GM21447 (cell line): ENCODE results near the gene DRAP1.
A peak's percentile ranks its signal among the peaks of the same experiment; 100 is the strongest.
"Not testable (repeated sequence)": the region's sequence is repeated elsewhere in the genome, so short reads cannot be mapped to it uniquely, and the experiment has no call there.

Experiments used
- ATAC-seq: cut with Tn5 transposase; IDR thresholded peaks from one replicate; pipeline ENCODE4 v1.9.1; 2021; ENCODE audit not compliant: unreplicated experiment

The DRAP1 gene

DNA sequence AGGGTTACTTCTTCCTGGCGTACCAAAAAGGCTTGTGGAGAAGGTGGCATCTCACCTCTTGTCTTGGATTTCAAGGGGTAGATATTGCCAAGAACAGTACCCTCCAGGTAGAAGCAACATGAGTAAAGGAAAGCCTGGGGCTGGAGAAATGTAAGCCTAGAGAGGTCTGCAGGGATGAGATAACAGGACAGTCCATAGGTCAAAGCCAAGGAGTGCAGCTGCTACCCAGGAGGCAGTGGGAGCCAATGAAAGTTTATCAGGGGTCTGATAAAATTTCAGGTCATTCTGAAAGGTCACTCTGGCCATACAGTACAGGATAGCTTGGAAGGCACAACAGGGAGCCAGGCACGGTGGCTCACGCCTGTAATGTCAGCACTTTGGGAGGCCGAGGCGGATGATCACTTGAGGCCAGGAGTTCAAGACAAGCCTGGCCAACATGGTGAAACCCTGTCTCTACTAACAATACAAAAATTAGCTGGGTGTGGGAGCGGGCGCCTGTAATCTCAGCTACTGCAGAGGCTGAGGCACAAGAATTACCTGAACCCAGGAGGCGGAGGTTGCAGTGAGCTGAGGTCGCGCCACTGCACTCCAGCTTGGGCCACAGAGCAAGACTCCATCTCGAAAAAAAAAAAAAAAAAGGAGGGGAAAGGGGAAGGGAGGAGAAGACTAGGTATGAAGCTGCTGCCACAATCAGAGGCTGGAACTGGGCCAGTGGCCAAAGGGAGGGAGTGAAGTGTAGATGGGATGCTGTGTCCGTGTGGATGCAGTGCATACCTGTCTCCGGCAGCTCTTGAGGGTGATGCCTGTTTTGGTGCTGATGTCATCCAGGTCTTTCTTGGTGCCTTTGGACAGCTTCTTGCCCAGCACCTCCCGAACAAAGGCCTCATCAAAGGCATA is 32.2 kb upstream of the DRAP1 start:
- no peak for ATAC-seq

DNA sequence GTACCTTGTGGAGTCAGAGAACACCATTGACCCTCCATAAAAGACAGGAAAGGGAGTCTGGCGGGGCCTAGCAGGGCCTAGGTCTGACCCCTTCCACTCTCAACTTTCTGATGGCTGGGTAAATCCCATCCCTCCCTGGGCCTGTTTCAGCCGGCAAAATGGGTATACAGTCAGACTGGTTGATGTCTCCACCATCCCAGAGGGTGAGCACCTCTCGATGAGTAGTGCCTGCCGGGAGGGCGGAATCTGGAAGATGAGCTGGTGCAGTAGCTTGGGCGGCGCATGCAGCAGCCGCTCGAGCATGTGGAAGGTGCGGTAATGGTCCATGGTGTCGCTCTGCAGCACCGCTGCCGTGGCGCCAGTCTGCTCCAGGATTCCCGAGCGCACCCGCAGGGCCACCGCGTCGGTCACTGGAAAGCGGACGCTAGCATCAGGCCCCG is 31.5 kb upstream of the DRAP1 start:
- ATAC-seq: peak; percentile 1

DNA sequence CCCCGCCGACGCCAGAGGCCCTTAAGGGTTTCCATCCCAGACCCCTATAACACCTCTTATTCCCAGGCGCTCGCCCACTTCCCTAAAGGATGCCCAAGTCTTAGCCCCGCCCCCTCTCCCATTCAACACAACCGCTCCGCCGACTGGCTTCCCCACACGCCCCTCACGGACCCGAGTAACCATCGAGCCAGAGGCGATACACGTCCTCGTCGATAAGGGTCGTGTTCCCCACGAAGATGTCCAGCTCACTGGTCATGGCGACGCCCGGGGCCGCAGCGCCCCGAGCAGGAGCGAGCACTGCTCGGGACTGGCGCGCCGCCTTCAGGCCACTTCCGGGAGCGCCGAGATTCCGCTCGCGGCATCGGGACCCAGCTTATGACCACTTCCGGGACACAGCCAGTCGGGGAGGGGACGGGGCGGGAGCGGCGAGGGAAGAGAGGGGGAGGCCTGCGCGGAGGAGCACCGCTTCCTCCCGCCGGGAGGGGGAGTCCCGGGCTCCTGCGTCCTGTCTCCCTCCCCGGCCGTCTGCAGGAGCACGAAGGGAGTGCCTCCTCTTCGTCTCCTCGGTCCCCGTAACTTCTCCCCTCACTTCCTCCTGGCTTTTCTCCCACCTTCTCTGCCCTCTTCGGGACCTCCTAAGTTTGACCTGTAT is 30.9 kb upstream of the DRAP1 start, which contains the start of gene FIBP:
TSS of gene FIBP (minus strand) at position 309 of the 652 bp plus-strand sequence. CDS start at position 256, 53 bp downstream.
- ATAC-seq: peak; percentile 41

DNA sequence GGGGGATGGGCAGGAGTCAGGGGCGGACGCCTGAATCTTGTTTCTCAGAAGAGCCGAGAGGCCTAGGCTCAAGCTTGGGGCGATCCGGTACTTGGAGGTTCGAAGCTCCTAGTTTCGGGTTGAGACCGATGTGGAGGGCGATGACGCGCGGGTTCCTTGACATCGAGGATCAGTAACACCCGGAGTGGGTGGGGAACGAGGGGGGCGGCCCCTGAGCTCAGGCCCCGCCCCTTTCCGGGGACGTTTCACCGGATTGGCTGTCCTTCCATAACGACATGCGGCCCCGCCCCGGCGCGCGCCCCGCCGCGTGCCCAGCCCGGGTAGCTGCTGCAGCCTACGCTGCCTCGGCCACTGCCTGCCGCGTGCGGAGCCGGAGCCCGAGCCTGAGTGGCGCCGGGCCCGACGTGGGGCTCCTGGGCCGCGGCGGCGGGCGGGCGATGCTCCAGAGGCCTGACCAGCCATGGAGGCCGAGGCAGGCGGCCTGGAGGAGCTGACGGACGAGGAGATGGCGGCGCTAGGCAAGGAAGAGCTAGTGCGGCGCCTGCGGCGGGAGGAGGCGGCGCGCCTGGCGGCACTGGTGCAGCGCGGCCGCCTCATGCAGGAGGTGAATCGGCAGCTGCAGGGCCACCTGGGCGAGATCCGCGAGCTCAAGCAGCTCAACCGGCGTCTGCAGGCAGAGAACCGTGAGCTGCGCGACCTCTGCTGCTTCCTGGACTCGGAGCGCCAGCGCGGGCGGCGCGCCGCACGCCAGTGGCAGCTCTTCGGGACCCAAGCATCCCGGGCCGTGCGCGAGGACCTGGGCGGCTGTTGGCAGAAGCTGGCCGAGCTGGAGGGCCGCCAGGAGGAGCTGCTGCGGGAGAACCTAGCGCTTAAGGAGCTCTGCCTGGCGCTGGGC is 28.7 kb upstream of the DRAP1 start, which contains the start of gene CCDC85B:
TSS of gene CCDC85B (plus strand) at position 350 of the 895 bp plus-strand sequence. CDS start at position 461, 111 bp downstream.
- ATAC-seq: peak; percentile 44

DNA sequence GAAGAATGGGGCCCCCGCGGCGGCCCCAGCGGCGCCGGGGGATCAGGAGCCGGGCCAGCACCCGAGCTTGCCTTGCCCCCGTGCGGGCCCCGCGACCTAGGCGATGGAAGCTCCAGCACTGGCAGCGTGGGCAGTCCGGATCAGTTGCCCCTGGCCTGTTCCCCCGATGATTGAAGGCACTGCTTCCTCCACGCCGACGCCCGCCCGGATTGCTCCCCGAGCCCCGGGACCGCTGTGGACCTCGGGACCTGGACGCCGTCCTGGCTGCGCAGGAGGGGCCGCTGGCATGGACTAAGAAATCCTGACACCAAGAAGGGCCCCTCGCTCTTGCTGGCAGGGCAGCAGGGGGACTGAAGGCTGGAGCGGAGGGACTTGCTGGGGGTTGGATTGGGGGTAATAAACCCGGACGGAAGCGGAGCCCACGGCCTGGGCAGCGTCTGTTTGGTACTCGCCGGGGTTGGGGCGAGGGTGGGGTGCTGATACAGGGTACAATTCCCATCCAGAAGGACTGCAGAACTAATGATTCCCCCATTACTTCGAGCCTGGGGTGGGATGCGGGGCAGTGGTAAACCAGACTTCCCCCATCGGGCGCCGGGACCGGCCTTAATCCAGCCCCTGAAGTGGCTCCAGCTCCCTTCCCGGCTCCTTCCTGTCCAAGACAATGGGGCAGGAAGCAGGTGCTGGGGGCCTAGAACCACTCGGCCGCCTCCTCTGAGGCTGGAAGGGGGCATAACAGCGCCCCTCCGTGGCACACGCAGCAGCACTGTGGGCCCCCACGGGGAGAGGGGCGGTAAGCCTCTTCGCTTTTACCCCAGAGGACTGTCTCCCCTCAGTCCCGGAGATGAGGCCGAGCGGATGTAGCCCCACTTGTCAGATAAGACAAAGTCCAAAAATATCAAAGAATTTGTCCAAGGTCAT is 27.7 kb upstream of the DRAP1 start:
- no peak for ATAC-seq

DNA sequence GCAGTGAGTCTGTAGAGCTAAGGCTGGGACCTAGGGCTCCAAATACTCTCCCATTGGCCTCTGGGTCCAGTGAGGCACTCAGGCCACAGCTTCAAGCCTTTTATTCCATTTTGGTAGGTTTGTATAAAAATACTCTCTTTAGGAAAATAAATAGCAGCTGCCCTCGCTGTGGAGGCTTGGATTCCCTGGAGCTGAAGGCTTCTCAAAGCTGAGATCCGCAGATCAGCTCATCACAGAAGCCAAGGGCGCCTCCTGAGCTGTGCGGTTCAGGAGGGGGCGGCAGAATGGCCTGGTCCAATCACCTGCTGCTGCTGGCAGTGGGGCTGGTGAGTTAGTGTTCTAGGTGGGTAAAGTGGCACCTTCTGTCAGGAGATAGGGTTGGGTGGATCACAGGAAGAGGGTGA is 27.1 kb upstream of the DRAP1 start:
- not testable (repeated sequence) for ATAC-seq

DNA sequence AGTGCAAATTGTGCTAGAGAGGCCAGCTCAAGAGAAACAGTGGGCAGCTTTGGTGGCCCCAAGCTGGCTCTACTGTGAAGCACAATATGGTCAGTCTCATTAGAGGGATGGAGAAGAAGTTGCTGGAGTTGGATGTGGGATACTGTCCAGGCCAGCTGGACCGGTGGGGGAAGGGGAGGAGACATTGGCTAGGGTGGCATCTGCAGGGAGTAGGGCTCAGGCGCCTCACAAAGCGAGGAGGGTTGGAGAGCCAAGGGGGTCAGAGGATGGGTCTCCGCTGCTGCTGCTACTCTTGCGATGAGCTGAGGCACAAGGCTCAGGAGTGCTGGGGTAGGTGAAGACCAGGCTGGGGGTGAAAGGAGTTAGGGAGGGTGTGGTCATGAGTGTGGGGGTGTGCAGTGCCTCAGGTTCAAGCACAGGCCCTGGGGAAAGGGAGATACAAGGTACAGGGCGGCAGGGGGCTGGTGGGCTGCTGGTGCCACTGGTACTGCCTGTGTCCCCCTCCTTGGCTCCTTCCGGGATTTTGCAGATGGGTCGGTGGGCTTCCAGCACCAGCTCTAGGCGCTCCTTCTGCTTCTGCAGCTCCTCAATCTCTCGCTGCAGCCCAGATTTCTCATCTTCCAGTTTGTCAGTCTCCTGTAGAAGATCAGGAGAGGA is 26.4 kb upstream of the DRAP1 start:
- no peak for ATAC-seq

DNA sequence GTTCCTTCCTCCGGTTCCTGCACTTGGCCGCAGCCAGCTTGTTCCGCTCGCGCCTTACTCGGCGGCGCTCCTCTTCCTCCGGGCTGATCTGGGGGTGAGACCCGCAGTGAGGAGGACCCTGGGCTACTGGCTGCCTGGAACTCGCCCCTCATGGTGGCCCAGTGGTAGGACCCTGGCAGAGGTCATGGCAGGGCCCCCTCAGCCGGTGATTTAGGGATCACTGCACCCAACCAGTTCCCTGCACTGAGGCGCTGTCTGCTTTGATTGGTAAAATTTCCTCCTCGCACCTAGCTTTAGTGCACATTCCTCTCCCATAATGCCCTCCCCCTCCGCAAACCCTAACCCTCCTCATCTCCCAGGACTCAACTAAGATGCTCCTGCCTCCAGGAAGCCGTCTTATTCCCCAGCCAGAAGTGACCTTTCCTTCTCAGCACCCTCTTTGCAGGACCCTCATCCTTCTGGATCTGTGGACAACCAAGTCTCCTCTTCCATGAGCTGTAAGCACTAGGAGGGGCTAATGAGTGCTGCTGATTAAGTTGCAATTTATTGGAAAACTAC is 25.1 kb upstream of the DRAP1 start:
- ATAC-seq: no peak

DNA sequence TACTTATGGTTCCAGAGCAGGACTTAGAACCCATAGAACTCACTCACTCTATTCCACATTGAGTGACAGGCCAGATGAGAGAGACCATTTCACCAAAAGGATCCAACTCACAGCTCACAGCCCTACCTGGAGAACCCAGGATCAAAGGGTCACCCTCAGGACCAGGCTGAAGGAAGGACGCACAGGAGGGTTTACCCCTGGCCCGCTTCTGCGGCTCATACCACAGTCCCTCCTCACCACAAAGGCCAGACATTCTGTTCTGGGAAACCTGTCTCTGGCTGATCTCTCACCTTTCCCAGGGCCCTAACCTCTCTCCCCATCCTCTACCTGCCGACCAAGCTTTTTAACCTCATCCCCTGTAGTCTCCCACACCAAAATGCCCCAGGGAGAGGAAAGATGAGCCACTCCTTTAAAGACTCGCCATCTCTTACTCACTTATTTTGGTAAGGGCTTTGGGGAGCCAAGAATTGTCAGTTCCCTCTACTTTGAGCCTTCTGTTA is 23.7 kb upstream of the DRAP1 start:
- no peak for ATAC-seq

DNA sequence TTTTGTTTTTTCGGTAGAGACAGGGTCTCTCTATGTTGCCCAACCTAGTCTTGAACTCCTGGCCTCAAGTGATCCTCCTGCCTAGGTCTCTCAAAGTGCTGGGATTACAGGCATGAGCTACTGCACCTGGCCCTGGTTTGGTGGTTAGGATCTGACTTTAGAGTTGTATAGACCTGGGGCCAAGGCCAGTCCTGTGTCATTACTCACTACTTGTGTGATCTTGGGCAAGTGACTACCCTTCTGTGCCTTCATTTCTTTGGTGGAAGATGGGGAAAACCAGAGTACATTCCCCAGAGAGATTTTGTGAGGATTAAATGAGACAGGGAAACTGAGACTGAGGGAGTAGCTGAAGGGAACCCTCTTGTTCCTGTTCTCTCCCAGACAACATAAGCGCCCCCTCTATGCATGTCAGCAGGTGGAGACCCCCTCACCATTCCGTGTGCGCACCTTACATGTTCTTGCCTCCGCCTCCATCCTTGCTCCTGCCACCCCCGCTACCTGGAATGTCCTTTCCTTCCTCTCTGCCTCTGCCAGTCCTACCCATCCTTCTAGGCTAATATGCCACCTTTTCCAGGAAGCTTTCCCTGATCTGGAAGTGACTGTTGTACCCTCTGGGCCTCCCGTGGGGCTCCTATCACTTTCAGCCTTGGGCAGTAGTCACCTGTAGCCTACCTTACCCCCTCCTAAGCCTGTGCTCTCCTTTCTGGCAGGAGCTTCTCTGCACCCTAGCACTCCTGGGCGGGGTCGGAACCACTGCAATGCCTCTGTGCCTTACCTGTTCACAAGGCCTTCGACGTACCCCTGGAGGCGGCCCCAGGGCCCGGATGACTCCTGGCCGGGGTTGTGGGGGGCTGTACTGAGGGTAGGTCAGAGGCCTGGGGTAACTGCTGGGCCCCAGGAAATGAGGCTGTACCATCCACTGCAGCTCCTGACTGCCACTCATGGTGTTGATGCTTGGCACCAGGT is 22.9 kb upstream of the DRAP1 start:
- no peak for ATAC-seq

DNA sequence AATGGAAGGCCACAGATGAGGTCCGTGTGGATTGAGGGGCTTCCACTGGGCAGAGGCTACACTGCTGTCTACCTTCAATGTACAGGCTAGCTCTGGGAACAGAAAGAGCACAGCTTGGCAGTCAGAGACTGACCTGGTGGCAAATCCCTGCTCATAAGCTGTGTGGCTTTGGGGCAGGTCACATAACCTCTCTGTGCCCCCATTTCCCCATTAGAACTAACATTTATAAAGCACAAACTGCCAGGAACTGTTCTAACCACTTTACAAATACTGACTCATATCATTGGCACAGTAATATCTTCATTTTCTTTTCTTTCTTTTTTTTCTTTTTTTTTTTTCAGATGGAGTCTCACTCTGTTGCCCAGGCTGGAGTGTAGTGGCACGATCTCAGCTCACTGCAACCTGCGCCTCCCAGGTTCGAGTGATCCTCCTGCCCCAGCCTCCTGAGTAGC is 22.2 kb upstream of the DRAP1 start:
- ATAC-seq: no peak

DNA sequence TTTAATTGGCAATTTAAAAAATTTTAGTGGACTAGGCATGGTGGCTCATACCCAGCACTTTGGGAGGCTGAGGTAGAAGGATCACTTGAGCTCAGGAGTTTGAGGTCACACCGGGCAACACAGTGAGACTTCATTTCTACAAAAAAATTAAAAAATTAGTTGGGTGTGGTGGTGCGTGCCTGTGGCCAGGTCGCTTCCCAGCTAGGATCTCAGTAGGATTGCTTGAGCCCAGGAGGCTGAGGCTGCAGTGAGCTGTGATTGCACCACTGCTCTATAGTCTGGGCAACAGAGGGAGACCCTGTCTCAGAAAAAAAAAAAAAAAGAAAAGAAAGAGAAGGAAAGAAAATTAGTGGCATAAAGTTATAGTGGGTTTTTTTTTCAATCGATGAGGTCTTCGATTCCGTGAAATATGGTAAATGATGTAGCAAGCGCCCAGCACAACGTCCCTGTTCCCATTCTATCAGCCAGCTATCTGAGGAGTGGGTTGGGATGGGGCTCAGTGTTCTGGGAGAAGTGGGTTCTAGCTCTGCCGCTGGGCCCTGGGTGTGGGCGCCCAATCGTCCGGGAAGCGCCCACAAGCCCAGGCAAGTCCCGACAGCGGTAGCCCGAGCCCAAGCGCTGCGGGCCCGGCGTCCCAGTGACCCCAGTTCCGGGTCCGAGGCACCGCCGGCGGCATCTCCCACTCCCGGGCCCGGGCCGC is 20.4 kb upstream of the DRAP1 start:
- ATAC-seq: no peak

DNA sequence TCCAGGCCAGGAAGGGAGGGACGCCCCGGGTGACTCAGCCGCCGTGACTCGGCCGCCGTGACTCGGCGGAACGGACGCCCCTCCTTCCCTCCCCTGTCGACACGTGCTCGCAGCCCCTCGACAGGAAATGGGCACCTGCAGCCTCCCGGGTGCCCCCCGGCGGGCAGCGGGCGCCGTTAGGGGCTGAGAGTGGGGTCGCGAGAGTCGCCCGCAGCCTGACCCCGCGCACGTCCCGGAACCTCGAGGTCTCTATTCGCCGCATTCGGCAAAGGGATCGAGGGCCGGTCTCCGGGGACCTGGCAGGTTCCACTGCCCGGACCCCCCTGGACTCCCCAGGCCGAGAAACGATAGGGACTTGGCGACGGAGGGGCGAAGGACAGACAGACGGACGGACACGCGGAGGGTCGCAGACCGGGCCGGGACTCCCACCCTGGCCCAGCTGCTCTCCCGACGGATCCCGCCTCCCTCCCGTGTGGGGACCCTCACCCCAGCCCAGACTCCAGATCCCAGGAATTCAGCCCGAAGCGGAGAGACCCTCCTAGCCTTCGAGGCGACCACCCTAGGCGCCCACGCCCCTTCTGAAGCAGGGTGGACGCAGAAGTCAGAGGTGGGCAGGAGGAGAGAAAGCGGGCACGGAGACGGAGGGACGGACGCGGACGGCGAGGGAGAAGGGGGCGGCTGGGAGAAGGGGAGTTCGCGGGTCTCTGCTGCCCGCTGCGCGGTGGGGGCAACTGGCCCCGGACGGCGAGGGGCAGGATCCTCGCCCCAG is 19.7 kb upstream of the DRAP1 start:
- no peak for ATAC-seq

DNA sequence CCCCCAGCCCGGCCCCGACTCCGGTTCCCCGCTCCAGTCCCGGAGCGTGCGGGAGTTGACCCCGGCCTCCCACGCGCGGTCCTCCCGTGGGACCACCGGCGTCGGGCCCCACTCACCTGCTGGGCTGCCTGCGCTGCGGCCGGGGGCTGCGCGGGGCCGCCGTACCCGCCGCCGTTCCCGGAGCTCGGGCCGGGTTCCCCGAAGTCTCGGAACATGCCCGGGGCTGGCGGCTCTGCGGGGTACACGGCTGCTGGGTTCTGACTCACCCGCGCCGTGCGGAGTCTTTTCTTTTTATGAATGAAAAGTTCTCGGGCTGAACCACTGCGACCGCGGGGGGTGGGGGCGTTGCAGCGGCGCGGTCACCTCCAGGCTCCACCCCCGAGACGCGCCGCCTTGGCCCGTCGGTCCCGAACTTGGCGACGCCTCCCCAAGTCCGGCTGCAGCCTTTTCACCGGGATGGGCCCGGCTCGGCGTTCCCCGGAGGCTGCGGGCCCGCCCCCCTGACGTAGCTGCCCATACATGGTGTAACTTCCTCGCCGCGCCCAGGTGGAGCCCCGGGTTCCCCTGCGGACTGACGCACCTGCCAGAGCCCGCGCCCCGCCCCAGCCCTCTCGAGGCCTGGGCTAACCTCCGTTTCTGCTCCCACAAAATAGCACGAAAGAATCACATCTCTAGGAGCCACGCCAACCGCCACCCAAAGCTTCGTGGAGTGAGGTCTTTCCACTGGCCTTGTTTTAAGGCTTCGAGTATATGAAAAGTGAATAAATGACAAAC is 18.9 kb upstream of the DRAP1 start, which contains the start of gene FOSL1:
TSS of gene FOSL1 (minus strand) at position 264 of the 774 bp plus-strand sequence. CDS start at position 215, 49 bp downstream.
- peak; percentile 73 for ATAC-seq

DNA sequence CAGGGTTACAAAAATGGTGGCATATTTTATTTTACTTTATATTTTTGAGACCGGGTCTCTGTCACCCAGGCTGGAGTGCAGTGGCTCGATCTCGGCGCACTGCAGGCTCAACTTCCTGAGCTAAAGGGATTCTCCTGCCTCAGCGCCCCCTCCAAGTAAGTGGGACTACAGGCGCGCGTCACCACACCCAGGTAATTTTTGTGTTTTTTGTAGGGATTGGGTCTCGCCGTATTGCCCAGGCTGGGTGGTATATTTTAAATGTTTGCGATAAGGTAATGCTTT is 18.4 kb upstream of the DRAP1 start:
- no peak for ATAC-seq

DNA sequence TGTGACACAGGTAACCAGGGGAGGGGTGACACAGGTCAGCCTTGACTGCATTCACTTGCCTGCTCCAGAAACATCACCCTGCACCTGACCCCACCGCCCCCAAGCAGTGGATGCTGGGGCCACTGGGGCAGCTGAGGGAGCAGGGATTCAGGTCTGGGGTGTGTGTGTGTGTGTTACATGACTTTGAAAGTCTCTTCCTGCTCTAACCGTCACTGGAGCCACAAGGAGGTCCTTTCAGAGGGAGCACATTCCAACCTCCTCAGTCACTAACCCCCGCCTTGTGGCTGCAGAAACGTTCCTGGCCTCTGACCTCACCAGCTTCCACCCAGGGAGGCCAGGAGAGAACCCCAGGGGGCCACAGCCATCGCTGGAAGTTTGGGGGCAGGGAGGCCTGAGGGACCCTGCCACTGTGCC is 16.2 kb upstream of the DRAP1 start:
- ATAC-seq: no peak
